Right lobe of liver (tissue), 4 donors: ENCODE measurements around the gene ITPR3.

Source experiments
- POLR2A ChIP-seq: fragments of 450-650 bp; IDR thresholded peaks from one replicate; pipeline ENCODE4 v1.6.1; 2017; ENCODE audit warnings: antibody characterized with exemption, mild to moderate bottlenecking
- TF ChIP-seq, protein P1 (sequence below), 4 donors: fragments of 200-600 bp in 3 of 4; fragments of 450-650 bp in 1 of 4; IDR thresholded peaks; one replicate each; pipeline versions ENCODE4 v1.5.1 to v1.8.0; 2016 to 2022; ENCODE audit warnings: antibody characterized with exemption in 4 of 4, mild to moderate bottlenecking in 2 of 4
- donor health status: DM: no; HTN: no; CAD: no.
- donor health status: DM: no; HTN: no; CAD: no.
- donor health status: DM: no; HTN: yes; CAD: no.

DNA sequence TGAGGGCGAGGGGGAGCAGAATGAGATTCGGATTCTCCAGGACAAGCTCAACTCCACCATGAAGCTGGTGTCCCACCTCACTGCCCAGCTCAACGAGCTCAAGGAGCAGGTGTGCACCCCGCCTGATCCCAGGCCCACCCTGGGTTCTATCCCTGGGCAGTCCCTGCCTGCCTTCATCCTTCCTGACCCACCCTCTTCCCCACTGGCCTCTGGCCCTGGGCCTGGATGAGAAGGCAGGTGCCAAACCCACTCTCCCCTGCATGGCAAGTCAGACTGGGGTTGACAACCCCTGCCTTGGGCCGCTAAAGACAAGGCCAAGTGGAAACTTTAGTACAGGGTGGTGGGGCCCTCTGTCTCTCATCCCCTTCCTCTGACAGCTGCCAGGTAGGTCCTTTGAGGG is 73.9 kb downstream of the ITPR3 start:
- TF ChIP-seq, protein P1, sequence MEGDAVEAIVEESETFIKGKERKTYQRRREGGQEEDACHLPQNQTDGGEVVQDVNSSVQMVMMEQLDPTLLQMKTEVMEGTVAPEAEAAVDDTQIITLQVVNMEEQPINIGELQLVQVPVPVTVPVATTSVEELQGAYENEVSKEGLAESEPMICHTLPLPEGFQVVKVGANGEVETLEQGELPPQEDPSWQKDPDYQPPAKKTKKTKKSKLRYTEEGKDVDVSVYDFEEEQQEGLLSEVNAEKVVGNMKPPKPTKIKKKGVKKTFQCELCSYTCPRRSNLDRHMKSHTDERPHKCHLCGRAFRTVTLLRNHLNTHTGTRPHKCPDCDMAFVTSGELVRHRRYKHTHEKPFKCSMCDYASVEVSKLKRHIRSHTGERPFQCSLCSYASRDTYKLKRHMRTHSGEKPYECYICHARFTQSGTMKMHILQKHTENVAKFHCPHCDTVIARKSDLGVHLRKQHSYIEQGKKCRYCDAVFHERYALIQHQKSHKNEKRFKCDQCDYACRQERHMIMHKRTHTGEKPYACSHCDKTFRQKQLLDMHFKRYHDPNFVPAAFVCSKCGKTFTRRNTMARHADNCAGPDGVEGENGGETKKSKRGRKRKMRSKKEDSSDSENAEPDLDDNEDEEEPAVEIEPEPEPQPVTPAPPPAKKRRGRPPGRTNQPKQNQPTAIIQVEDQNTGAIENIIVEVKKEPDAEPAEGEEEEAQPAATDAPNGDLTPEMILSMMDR (IDR thresholded peaks at IDR 0.05): no peak
- no peak for TF ChIP-seq POLR2A
